GM13977 (cell line): ENCODE data around the gene ARFGAP1.

Source experiments
- DNase-seq: peaks from one replicate; pipeline ENCODE4 v3.0.0; 2012; ENCODE audit warnings: low spot score
- in situ Hi-C: fragments of 300-500 bp; cut with MboI; formaldehyde crosslinking; loops from one replicate; pipeline ENCODE4 v1.12.0; 2022; ENCODE audit warnings: low sequenced_read_pairs, low pct_unique_long_range_greater_than_20kb, mixed read lengths, inconsistent platforms; ENCODE audit not compliant: unreplicated experiment
- TF ChIP-seq, protein P1 (sequence below): IDR thresholded peaks from 2 replicates; pipeline ENCODE4 v1.5.1; 2012; ENCODE audit warnings: mild to moderate bottlenecking, control low read depth; ENCODE audit not compliant: insufficient read depth; ENCODE audit errors: extremely low read depth, missing control alignments

The ARFGAP1 gene

DNA sequence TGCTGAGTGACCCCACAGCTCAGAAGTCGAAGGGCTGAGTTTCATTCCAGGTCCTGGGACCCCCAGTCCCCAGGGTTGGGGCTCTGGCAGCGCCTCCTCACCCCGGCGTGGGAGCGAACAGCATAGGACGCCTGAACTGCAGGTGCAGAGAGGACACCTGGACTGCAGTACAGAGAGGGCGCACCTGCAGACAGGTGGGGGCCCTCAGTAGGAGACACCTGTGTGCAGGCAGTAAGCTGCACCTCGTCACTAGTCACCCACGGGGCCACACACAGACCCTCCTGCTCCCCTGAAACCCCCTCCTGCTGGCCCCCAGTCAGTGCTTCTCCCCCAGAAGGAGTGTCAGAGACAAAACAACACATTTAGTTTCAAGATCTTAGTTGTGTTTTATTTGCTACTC is 9.8 kb upstream of the ARFGAP1 start:
- DNase-seq = no peak
- TF ChIP-seq, protein P1, sequence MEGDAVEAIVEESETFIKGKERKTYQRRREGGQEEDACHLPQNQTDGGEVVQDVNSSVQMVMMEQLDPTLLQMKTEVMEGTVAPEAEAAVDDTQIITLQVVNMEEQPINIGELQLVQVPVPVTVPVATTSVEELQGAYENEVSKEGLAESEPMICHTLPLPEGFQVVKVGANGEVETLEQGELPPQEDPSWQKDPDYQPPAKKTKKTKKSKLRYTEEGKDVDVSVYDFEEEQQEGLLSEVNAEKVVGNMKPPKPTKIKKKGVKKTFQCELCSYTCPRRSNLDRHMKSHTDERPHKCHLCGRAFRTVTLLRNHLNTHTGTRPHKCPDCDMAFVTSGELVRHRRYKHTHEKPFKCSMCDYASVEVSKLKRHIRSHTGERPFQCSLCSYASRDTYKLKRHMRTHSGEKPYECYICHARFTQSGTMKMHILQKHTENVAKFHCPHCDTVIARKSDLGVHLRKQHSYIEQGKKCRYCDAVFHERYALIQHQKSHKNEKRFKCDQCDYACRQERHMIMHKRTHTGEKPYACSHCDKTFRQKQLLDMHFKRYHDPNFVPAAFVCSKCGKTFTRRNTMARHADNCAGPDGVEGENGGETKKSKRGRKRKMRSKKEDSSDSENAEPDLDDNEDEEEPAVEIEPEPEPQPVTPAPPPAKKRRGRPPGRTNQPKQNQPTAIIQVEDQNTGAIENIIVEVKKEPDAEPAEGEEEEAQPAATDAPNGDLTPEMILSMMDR = no peak
- in situ Hi-C loops = no loop called here

DNA sequence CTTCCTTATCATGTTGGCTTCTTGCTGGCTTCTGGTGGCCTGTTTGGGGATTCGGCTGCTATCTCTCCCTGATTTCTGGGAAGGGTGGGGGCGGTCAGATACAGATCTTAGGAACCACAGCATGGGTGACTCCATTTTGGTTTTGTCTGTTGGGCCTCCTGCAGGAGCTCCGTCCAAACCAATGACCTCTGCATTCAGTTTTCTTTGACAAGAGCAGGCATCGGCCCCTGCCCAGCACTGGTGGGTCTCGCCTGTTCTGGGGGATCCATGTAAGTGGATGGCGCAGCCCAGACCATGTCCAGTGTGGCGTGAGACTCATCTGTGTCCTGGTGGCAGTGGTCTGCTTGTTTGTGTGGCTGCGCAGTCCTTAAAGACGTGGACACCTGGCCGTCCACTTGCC is 8.6 kb upstream of the ARFGAP1 start:
- in situ Hi-C loops = no loop called here
- DNase-seq = no peak
- TF ChIP-seq, protein P1 = no peak

DNA sequence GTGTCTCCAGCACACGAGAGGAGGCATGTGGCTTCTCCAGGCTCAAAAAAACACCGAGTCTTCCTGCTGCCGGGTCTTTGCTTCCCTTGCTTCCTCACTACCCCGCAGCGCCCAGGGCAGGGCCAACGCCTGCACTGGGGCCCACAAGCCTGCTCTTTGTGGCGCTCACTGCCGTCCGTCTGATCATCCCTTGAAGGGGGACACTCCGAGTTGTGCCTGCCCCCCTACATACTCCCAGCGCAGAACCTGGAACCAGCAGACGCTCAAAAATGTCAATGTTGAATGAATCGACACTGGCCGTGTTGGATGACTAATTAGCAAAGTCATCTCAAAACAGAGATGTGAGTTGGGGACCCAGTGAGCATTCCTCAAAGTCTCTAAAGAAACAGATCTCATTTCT is 8.1 kb upstream of the ARFGAP1 start:
- DNase-seq = no peak
- in situ Hi-C loops = no loop called here
- TF ChIP-seq, protein P1 = no peak

DNA sequence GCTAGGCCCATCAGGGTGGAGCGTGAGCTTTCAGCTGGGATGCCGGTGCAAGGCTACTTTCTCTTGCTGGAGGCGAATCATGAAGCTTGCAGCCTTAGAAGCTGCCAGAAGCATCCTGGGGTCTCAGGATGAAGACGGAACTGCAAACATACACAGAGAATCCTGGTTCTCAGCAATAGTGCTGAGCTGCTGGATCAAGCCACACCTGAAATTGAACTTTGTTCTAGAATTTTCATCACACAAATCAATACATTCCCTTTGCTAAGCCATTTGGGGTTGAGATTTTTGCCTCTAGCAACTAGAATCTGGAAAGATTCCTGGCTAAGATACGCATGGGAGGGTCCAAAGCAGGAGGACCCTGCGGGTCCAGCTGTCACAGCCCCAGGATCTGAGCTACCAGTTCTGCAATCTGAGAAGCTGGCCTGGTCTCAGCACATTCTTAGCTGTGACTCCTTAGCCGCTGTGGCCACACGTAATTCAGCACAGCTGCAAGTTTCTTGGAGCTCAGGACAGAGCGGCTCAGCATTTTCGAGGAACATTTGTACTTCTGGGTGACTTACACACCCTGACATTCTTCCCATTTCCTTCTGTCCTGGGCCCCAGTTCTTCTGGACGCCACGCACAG is 6.6 kb upstream of the ARFGAP1 start:
- TF ChIP-seq, protein P1 = no peak
- DNase-seq = no peak
- in situ Hi-C loops = no loop called here

DNA sequence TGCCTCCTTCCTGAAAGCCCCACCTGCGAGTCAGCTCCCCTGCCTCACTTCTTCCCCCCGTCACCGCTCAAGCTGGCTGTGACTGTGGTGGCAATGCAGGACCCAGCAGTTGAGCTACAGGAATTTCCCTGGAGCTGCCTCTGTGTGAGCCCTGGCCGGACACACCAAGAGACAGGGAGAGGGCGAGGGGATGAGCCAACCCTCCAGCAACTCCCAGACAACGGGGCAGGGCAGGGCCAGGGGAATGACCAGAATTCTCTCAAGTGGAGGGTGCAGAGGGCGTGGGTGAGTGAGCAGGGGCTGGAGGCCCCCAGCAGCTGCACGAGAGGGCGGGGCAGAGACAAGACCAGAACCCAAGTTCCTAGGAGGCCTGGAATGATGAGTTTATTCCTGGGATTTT is 4.9 kb upstream of the ARFGAP1 start:
- in situ Hi-C loops = no loop called here
- DNase-seq = no peak
- TF ChIP-seq, protein P1 = no peak

DNA sequence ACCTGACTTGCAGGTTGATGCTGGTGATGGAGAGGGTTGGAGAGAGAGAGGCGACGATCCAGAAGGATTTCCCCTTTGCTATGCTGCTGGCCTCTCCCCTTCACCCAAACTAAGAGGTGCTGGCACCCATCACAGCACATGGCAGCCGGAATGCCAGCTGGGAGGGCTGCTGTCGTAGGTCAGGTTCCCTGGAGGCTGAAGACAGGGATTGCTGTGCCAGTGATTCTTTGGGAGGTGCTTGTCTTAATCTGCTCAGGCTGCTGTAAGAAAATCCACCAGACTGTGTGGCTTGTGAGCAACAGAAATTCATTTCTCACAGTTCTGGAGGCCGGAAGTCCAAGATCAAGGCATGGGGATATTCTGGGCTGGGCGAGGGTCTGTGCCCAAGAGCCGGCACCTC is 4.4 kb upstream of the ARFGAP1 start:
- TF ChIP-seq, protein P1 = no peak
- DNase-seq = no peak
- in situ Hi-C loops = no loop called here
